MCF 10A (cell line): Measurements from ENCODE around the gene PPIG. TPM values are rescaled to one million over a fixed set of nuclear protein-coding genes. Genes with fewer than 3 reads are reported as not detected.

ENCODE experiments used
- BruUV-seq: library from RNA; stranded (reverse); fragments of 400-500 nt; replicated peaks from 2 replicates; lab custom pipeline; 2021; lab: Mats Ljungman, UMichigan
- CTCF ChIA-PET: fragments of 300-600 bp; sonication (Branson Sonifier 250); formaldehyde crosslinking; extraction: SDS; loops from one replicate; lab custom pipeline; 2021; ENCODE audit warnings: antibody characterized with exemption, inconsistent platforms; lab: Yijun Ruan, JAX
- POLR2A ChIA-PET: fragments of 300-600, 350-650 bp; sonication (Branson Sonifier 250); formaldehyde crosslinking; extraction: SDS; loops from one replicate; lab custom pipeline; 2020; ENCODE audit warnings: antibody characterized with exemption, inconsistent platforms; lab: Yijun Ruan, JAX
- DNase-seq: peaks from one replicate; pipeline ENCODE4 v3.0.0-alpha.2; 2018; ENCODE audit not compliant: unreplicated experiment
- H3K27ac Mint-ChIP-seq: one replicate; pipeline ENCODE4 v1.8.0; 2022; ENCODE audit warnings: mild to moderate bottlenecking, low read depth, mixed read lengths; ENCODE audit not compliant: unreplicated experiment
- H3K27me3 Mint-ChIP-seq: one replicate; pipeline ENCODE4 v1.8.0; 2022; ENCODE audit warnings: mixed read lengths; ENCODE audit not compliant: insufficient read depth, unreplicated experiment
- H3K36me3 Mint-ChIP-seq: one replicate; pipeline ENCODE4 v1.8.0; 2022; ENCODE audit warnings: mild to moderate bottlenecking, moderate library complexity, mixed read lengths; ENCODE audit not compliant: insufficient read depth, unreplicated experiment
- H3K4me1 Mint-ChIP-seq: one replicate; pipeline ENCODE4 v1.8.0; 2022; ENCODE audit warnings: mixed read lengths; ENCODE audit not compliant: insufficient read depth, unreplicated experiment
- H3K4me3 Mint-ChIP-seq: one replicate; pipeline ENCODE4 v1.8.0; 2022; ENCODE audit warnings: mild to moderate bottlenecking, moderate library complexity, mixed read lengths; ENCODE audit not compliant: unreplicated experiment
- H3K9me3 Mint-ChIP-seq: one replicate; pipeline ENCODE4 v1.8.0; 2022; ENCODE audit warnings: mixed read lengths; ENCODE audit not compliant: unreplicated experiment
- intact Hi-C: fragments of 100-400 bp; cut with micrococcal nuclease; formaldehyde crosslinking; loops from 2 replicates; pipeline ENCODE4 v1.14.1; 2022
- total RNA-seq: library from RNA; stranded (reverse); gene quantifications from 2 replicates; pipeline ENCODE4 v1.2.3, GENCODE V29; 2022
- TF ChIP-seq, protein P1 (sequence below): fragments of 200-600 bp; IDR thresholded peaks from one replicate; pipeline ENCODE4 v1.8.0; 2022; ENCODE audit warnings: antibody characterized with exemption, mild to moderate bottlenecking; ENCODE audit not compliant: unreplicated experiment

PPIG gene
- total RNA-seq, 1 experiment from 2014 or later: 64.7 TPM

DNA sequence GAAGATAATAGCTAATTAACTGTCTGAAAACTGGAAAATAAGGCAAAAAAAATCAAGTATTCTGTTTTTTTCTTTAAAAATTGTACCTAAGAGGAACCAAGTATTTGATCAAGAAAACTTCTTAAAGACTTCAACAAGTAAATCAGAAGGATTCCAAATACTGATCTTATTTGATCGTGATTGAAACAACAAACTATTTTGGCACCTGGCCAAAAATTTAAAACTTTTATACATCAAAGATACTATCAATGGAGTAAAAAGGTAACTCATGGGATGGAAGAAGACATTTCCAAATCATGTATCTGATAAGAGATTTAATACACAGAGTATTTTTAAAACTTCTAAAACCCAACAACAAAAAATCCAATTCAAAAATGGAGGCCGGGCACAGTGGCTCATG lies 63.3 kb downstream of the PPIG start:
- TF ChIP-seq, protein P1, sequence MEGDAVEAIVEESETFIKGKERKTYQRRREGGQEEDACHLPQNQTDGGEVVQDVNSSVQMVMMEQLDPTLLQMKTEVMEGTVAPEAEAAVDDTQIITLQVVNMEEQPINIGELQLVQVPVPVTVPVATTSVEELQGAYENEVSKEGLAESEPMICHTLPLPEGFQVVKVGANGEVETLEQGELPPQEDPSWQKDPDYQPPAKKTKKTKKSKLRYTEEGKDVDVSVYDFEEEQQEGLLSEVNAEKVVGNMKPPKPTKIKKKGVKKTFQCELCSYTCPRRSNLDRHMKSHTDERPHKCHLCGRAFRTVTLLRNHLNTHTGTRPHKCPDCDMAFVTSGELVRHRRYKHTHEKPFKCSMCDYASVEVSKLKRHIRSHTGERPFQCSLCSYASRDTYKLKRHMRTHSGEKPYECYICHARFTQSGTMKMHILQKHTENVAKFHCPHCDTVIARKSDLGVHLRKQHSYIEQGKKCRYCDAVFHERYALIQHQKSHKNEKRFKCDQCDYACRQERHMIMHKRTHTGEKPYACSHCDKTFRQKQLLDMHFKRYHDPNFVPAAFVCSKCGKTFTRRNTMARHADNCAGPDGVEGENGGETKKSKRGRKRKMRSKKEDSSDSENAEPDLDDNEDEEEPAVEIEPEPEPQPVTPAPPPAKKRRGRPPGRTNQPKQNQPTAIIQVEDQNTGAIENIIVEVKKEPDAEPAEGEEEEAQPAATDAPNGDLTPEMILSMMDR: no peak
- Mint-ChIP-seq H3K9me3 (no peaks in the 10 kb centered on the region), H3K4me3 (no peak overlapping the region), H3K4me1 (no peaks in the 10 kb centered on the region), H3K36me3 (peaks cover 4% of the 10 kb centered on the region), H3K27ac (no peak overlapping the region), H3K27me3 (peaks cover 6% of the 10 kb centered on the region)
- BruUV-seq: no TSS peak
- ChIA-PET CTCF (no interaction called here), POLR2A (interaction anchor here (0.6 kb wide), 1 partner anchor 64 kb away, joined by 3 read pairs; the partner anchor contains the start of gene PPIG)
- no peak for DNase-seq
- intact Hi-C loops: no loop called here

DNA sequence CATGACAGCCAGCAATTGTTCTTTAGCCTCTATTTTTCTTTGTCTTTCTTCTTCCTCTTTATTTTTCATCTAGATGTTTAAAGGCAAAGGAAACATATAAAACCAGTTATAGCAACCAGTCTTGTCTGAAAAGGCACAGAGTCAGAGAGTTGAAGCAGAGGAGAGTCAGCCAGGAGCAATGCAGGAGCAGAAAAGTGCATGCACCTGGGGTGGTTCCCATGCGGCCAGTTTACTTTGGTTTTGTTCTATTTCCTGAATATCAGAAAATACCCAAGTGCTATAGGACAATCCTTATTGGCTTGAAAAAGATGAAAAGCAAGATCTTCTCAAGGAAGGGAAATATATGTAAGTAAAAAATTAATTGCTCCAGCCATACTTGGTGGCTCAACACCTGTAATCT lies 65.1 kb downstream of the PPIG start:
- H3K36me3 Mint-ChIP-seq: peaks cover 4% of the 10 kb centered on the region
- no peak overlapping the region for H3K27ac Mint-ChIP-seq
- CTCF ChIA-PET: no interaction called here
- no peak for DNase-seq
- intact Hi-C loops: no loop called here
- H3K27me3 Mint-ChIP-seq: peaks cover 18% of the 10 kb centered on the region
- TF ChIP-seq, protein P1: no peak
- H3K9me3 Mint-ChIP-seq: no peaks in the 10 kb centered on the region
- no peaks in the 10 kb centered on the region for H3K4me1 Mint-ChIP-seq
- BruUV-seq: no TSS peak
- POLR2A ChIA-PET: no interaction called here
- H3K4me3 Mint-ChIP-seq: no peak overlapping the region

DNA sequence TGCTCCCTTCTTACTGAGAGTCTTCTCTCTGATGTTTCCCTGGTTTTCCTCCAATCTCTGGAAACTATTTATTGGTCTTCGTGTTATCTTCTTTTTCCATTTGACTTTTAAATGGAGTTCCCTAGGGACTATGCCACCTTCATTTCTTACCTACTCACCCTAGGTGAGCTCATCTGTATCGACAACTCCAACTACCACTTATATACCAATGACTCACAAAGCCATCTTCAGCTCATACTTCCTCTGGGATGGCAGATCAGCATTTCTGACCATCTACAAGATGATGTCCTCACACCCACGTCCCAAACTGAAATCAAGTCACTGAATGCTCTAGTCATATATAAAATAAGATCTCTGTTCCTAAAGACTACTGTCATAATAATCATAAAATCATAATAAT lies 69.5 kb downstream of the PPIG start:
- DNase-seq: no peak
- no peaks in the 10 kb centered on the region for H3K4me1 Mint-ChIP-seq
- no peak overlapping the region for H3K4me3 Mint-ChIP-seq
- intact Hi-C loops: no loop called here
- H3K27ac Mint-ChIP-seq: no peak overlapping the region
- H3K36me3 Mint-ChIP-seq: no peaks in the 10 kb centered on the region
- BruUV-seq: no TSS peak
- CTCF ChIA-PET: no interaction called here
- POLR2A ChIA-PET: no interaction called here
- H3K9me3 Mint-ChIP-seq: no peaks in the 10 kb centered on the region
- TF ChIP-seq, protein P1: no peak
- peaks cover 31% of the 10 kb centered on the region for H3K27me3 Mint-ChIP-seq

DNA sequence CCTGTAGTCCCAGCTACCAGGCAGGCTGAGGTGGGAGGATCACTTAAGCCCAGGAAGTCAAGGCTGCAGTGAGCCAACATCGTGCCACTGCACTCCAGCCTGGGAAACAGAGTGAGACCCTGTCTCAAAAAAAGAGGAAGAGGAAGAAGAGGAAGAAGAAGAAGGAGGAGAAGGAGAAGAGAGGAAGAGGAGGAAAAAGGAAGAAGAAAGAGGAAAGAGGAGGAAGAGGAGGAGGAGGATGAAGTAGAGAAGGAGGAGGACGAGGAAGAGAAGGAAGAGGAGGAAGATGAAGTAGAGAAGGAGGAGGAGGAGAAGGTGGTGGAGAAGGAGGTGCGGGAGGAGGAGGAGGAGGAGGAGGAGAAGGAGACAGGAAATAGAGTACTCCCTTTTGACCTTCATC lies 72.0 kb downstream of the PPIG start:
- CTCF ChIA-PET: interaction anchor here (0.6 to 1.2 kb wide), 3 partner anchors 110 to 1273 kb away, joined by 3 to 4 read pairs (median 4); partner anchors contain the start of gene GORASP2
- intact Hi-C loops: no loop called here
- no TSS peak for BruUV-seq

More for the DNA sequence above, 72.0 kb downstream of the PPIG start:
- DNase-seq: no peak
- no peak overlapping the region for H3K27ac Mint-ChIP-seq
- no peaks in the 10 kb centered on the region for H3K9me3 Mint-ChIP-seq
- POLR2A ChIA-PET: no interaction called here
- TF ChIP-seq, protein P1: no peak
- peaks cover 26% of the 10 kb centered on the region for H3K27me3 Mint-ChIP-seq
- H3K36me3 Mint-ChIP-seq: no peaks in the 10 kb centered on the region
- no peak overlapping the region for H3K4me3 Mint-ChIP-seq
- no peaks in the 10 kb centered on the region for H3K4me1 Mint-ChIP-seq
